Activated T-cell treated with anti-CD3 and anti-CD28 coated beads, Interleukin-2, amount 50 U/mL, for 72 hours (primary cell): ENCODE results near the gene POLD2. TPM values are rescaled to one million over a fixed set of nuclear protein-coding genes. Genes with fewer than 3 reads are reported as not detected.

Experiments
- ATAC-seq, 2 donors: fragments of 150-1000 bp; cut with Tn5 transposase; replicated peaks in 1 of 2; 2 replicates each; pipeline ENCODE4 v1.10.0; 2021; ENCODE audit warnings: moderate library complexity in 2 of 2, mild to moderate bottlenecking in 1 of 2
- DNase-seq, 2 donors: peaks; one replicate each; pipeline ENCODE4 v3.0.0; 2021 to 2022; ENCODE audit warnings: mixed read lengths in 1 of 2
- H3K27ac Mint-ChIP-seq: one replicate; pipeline ENCODE4 v1.8.0; 2022; ENCODE audit warnings: mild to moderate bottlenecking, moderate library complexity, mixed read lengths
- H3K27me3 Mint-ChIP-seq: one replicate; pipeline ENCODE4 v1.8.0; 2022; ENCODE audit warnings: low read depth, mixed read lengths
- H3K36me3 Mint-ChIP-seq, 2 donors: one replicate each; pipeline ENCODE4 v1.8.0; 2022; ENCODE audit warnings: mixed read lengths in 2 of 2, mild to moderate bottlenecking in 1 of 2; ENCODE audit not compliant: insufficient read depth in 2 of 2
- H3K4me1 Mint-ChIP-seq: one replicate; pipeline ENCODE4 v1.8.0; 2022; ENCODE audit warnings: low read depth, mixed read lengths
- H3K4me3 Mint-ChIP-seq, 2 donors: one replicate each; pipeline ENCODE4 v1.8.0; 2022; ENCODE audit warnings: mild to moderate bottlenecking in 2 of 2, mixed read lengths in 2 of 2, moderate library complexity in 2 of 2
- H3K9me3 Mint-ChIP-seq, 2 donors: one replicate each; pipeline ENCODE4 v1.8.0; 2022; ENCODE audit warnings: mixed read lengths in 2 of 2
- total RNA-seq, 2 donors: library from RNA; stranded (reverse); gene quantifications; one replicate each; pipeline ENCODE4 v1.2.3, GENCODE V29; 2022

Gene POLD2
- total RNA-seq, 2 donors from 2014 or later = 101 to 138 TPM

- Mint-ChIP-seq H3K4me1 (no peaks in the 10 kb centered on the region), H3K36me3 (no peaks in the 10 kb centered on the region), H3K27me3 (no peaks in the 10 kb centered on the region), H3K27ac (no peak overlapping the region), H3K4me3 (no peak overlapping the region), H3K9me3 (no peaks in the 10 kb centered on the region)
- ATAC-seq (no peak), DNase-seq (no peak)
These were observed 34.0 kb upstream of the POLD2 start for GRCh38 chr7:44157116-44158080.

- DNase-seq = no peak
- ATAC-seq = no peak
- Mint-ChIP-seq H3K27ac (no peak overlapping the region), H3K9me3 (no peaks in the 10 kb centered on the region), H3K4me3 (no peak overlapping the region), H3K27me3 (no peaks in the 10 kb centered on the region), H3K36me3 (no peaks in the 10 kb centered on the region), H3K4me1 (no peaks in the 10 kb centered on the region)
These were observed 33.2 kb upstream of the POLD2 start for GRCh38 chr7:44156453-44157010.

- H3K9me3 Mint-ChIP-seq = no peaks in the 10 kb centered on the region
- no peak for DNase-seq
- H3K4me1 Mint-ChIP-seq = no peaks in the 10 kb centered on the region
- ATAC-seq = no peak
- H3K27ac Mint-ChIP-seq = no peak overlapping the region
- H3K4me3 Mint-ChIP-seq = no peak overlapping the region
- H3K27me3 Mint-ChIP-seq = no peaks in the 10 kb centered on the region
- H3K36me3 Mint-ChIP-seq = no peaks in the 10 kb centered on the region
These were observed 32.1 kb upstream of the POLD2 start for GRCh38 chr7:44155191-44156185.

GRCh38 chr7:44154703-44155102 is 31.4 kb upstream of the POLD2 start:
- Mint-ChIP-seq H3K27ac (no peak overlapping the region), H3K27me3 (no peaks in the 10 kb centered on the region), H3K4me1 (no peaks in the 10 kb centered on the region), H3K4me3 (no peak overlapping the region), H3K36me3 (no peaks in the 10 kb centered on the region), H3K9me3 (no peaks in the 10 kb centered on the region)
- ATAC-seq (no peak), DNase-seq (no peak)

- Mint-ChIP-seq H3K4me3 (no peak overlapping the region), H3K9me3 (no peaks in the 10 kb centered on the region), H3K27ac (no peak overlapping the region), H3K4me1 (no peaks in the 10 kb centered on the region), H3K27me3 (no peaks in the 10 kb centered on the region), H3K36me3 (no peaks in the 10 kb centered on the region)
- ATAC-seq (no peak), DNase-seq (no peak)
These were observed 30.6 kb upstream of the POLD2 start for GRCh38 chr7:44153948-44154335.

GRCh38 chr7:44152971-44153947 is 29.9 kb upstream of the POLD2 start:
- no peak overlapping the region for H3K4me3 Mint-ChIP-seq
- DNase-seq (no peak), ATAC-seq (no peak)
- no peaks in the 10 kb centered on the region for H3K27me3 Mint-ChIP-seq
- no peaks in the 10 kb centered on the region for H3K9me3 Mint-ChIP-seq
- no peaks in the 10 kb centered on the region for H3K36me3 Mint-ChIP-seq
- no peaks in the 10 kb centered on the region for H3K4me1 Mint-ChIP-seq
- H3K27ac Mint-ChIP-seq = no peak overlapping the region

- H3K4me1 Mint-ChIP-seq = no peaks in the 10 kb centered on the region
- H3K27ac Mint-ChIP-seq = no peak overlapping the region
- no peak overlapping the region for H3K4me3 Mint-ChIP-seq
- no peaks in the 10 kb centered on the region for H3K36me3 Mint-ChIP-seq
- DNase-seq = no peak
- H3K9me3 Mint-ChIP-seq = no peaks in the 10 kb centered on the region
- no peak for ATAC-seq
- no peaks in the 10 kb centered on the region for H3K27me3 Mint-ChIP-seq
These were observed 28.6 kb upstream of the POLD2 start for GRCh38 chr7:44151956-44152355.

- DNase-seq = no peak
- Mint-ChIP-seq H3K4me3 (no peak overlapping the region), H3K36me3 (no peaks in the 10 kb centered on the region), H3K27me3 (no peaks in the 10 kb centered on the region), H3K9me3 (no peaks in the 10 kb centered on the region), H3K27ac (no peak overlapping the region), H3K4me1 (peaks cover 5% of the 10 kb centered on the region)
- ATAC-seq = no peak
These were observed 27.9 kb upstream of the POLD2 start for GRCh38 chr7:44150966-44151941.

- Mint-ChIP-seq H3K27ac (no peak overlapping the region), H3K27me3 (peaks cover under 1% of the 10 kb centered on the region), H3K4me3 (no peak overlapping the region), H3K9me3 (no peaks in the 10 kb centered on the region), H3K36me3 (no peaks in the 10 kb centered on the region), H3K4me1 (peaks cover 9% of the 10 kb centered on the region)
- ATAC-seq (no peak), DNase-seq (no peak)
These were observed 27.1 kb upstream of the POLD2 start for GRCh38 chr7:44150466-44150832.

- Mint-ChIP-seq H3K9me3 (no peaks in the 10 kb centered on the region), H3K4me3 (no peak overlapping the region), H3K4me1 (peaks cover 14% of the 10 kb centered on the region), H3K36me3 (no peaks in the 10 kb centered on the region), H3K27ac (no peak overlapping the region), H3K27me3 (peaks cover 7% of the 10 kb centered on the region)
- no peak for ATAC-seq
- no peak for DNase-seq
These were observed 26.5 kb upstream of the POLD2 start for GRCh38 chr7:44149571-44150465.
